ENCODE data around the gene NKTR.

The NKTR gene

DNA sequence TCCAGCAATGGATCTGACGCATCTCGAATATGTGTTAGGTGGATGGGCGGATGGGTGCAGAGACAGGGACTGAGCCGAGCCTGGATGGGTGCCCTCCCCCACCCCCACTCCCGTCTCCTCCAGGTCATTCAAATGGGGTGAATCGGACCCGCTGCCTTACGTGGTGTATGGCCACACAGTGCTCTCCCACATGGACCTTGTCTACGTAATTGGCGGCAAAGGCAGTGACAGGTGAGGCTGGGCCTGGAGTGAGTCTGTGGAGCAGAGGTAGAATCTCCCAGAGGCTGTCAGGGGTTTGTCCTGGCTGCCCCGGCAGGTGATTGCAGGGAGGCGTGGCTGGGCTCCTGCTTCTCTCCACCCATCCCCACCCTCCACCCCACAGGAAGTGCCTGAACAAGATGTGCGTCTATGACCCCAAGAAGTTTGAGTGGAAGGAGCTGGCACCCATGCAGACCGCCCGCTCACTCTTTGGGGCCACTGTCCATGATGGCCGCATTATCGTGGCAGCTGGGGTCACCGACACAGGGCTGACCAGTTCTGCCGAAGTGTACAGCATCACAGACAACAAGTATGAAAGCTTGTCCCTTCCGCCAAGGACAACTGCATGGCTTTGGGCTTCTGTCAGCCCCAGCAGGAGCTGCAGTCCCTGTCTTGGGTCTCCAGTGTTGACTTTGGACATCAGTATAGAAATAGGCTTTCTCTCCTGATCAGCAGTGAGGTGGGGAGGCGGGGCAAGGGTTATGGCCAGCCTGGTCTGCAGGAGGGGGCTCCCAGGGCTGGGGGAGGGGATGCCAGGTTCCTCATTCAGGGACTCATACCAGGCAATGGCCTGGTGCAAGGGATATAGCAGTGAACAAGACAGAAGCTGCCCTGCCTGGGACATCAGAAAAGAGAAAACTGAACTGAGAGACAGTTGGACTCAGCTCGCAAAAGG lies 88.3 kb downstream of the NKTR start:
- TF ChIP-seq, protein P1, sequence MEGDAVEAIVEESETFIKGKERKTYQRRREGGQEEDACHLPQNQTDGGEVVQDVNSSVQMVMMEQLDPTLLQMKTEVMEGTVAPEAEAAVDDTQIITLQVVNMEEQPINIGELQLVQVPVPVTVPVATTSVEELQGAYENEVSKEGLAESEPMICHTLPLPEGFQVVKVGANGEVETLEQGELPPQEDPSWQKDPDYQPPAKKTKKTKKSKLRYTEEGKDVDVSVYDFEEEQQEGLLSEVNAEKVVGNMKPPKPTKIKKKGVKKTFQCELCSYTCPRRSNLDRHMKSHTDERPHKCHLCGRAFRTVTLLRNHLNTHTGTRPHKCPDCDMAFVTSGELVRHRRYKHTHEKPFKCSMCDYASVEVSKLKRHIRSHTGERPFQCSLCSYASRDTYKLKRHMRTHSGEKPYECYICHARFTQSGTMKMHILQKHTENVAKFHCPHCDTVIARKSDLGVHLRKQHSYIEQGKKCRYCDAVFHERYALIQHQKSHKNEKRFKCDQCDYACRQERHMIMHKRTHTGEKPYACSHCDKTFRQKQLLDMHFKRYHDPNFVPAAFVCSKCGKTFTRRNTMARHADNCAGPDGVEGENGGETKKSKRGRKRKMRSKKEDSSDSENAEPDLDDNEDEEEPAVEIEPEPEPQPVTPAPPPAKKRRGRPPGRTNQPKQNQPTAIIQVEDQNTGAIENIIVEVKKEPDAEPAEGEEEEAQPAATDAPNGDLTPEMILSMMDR (IDR thresholded peaks at IDR 0.05; ENCODE audit: extremely low read depth, insufficient read depth, missing control alignments) = no peak
- peak; percentile 23 for DNase-seq (ENCODE audit: low spot score)
- in situ Hi-C loops (cut with MboI; ENCODE audit: low pct_unique_long_range_greater_than_20kb, low sequenced_read_pairs, unreplicated experiment) = no loop called here

- in situ Hi-C loops (cut with MboI; ENCODE audit: low pct_unique_long_range_greater_than_20kb, low sequenced_read_pairs, unreplicated experiment) = no loop called here
- TF ChIP-seq, protein P1 (IDR thresholded peaks at IDR 0.05; ENCODE audit: extremely low read depth, insufficient read depth, missing control alignments) = no peak
- DNase-seq (ENCODE audit: low spot score) = no peak
These were observed 89.0 kb downstream of the NKTR start for GRCh38 chr3:42689421-42690014.

- DNase-seq (ENCODE audit: low spot score) = no peak
- in situ Hi-C loops (cut with MboI; ENCODE audit: low pct_unique_long_range_greater_than_20kb, low sequenced_read_pairs, unreplicated experiment) = no loop called here
- TF ChIP-seq, protein P1 (IDR thresholded peaks at IDR 0.05; ENCODE audit: extremely low read depth, insufficient read depth, missing control alignments) = no peak
These were observed 89.7 kb downstream of the NKTR start for GRCh38 chr3:42690191-42690590.

DNA sequence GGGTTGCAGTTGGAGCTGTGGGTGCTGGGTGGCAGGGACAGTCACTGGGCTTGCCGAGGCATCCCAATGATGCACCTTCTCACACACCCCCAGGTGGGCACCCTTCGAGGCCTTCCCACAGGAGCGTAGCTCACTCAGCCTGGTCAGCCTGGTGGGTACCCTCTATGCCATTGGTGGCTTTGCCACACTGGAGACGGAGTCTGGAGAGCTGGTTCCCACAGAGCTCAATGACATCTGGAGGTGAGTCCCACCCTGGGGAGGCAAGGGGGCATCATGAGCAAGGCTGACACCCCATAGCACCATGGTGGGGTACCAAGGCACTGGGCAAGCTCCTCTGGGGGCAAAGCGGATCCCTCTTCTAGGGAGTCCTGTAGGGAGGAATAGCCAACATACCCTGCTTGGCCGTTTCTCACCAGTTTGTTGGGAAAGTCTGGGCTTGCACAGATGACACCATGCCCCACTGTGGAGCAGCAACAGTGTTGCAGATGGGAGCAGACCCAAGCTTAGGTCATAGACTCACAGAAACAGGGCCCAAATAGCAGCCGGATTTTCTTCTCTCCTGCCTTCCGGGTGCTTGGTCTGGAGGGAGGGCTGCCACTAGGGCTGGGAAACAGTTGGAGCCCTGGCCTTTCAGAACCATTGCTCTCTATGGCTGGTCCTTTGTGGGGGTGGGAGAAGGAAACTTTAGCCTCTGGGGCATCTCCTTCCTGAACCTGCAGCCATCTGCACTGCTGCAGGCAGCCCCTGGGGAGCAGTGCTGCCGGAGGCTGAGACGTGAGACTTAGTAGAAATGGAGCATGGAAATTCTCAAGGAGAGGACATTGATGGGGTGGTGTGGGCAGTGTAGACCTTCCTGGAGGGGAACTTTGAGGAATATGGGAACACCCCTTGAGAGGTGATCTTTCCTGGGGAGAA lies 90.5 kb downstream of the NKTR start:
- DNase-seq (ENCODE audit: low spot score) = no peak
- TF ChIP-seq, protein P1 (IDR thresholded peaks at IDR 0.05; ENCODE audit: extremely low read depth, insufficient read depth, missing control alignments) = no peak
- in situ Hi-C loops (cut with MboI; ENCODE audit: low pct_unique_long_range_greater_than_20kb, low sequenced_read_pairs, unreplicated experiment) = no loop called here

GRCh38 chr3:42691816-42692666 lies 91.6 kb downstream of the NKTR start:
- DNase-seq (ENCODE audit: low spot score) = no peak
- TF ChIP-seq, protein P1 (IDR thresholded peaks at IDR 0.05; ENCODE audit: extremely low read depth, insufficient read depth, missing control alignments) = no peak
- in situ Hi-C loops (cut with MboI; ENCODE audit: low pct_unique_long_range_greater_than_20kb, low sequenced_read_pairs, unreplicated experiment) = no loop called here

All from GM13977 (cell line).